ENCODE data around the gene POLK.

GRCh38 chr5:75648712-75649111 lies 137.0 kb downstream of the POLK start:
- TF ChIP-seq POLR2AphosphoS5 (IDR thresholded peaks at IDR 0.05; ENCODE audit: low read depth, low read length) (no peak), SPI1 (IDR thresholded peaks at IDR 0.05; ENCODE audit: low read depth, low read length) (peak; percentile 66), TAF1 (IDR thresholded peaks at IDR 0.05; ENCODE audit: low read depth, low read length) (no peak), POLR2A (IDR thresholded peaks at IDR 0.05; ENCODE audit: low read depth, low read length) (no peak), PAX5 (IDR thresholded peaks at IDR 0.05; ENCODE audit: insufficient read depth, low read length, severe bottlenecking) (no peak)
